Mesenchymal stem cell (in vitro differentiated cells and primary cell): ENCODE measurements around the gene LMBR1.

ENCODE experiments used
- DNase-seq: peaks from one replicate; pipeline ENCODE4 v3.0.0-alpha.2; 2013
- H2AFZ ChIP-seq: one replicate; pipeline ENCODE4 v1.6.1; 2013; ENCODE audit warnings: low read depth, mild to moderate bottlenecking, control low read depth, inconsistent platforms, low read length, moderate library complexity
- H2AK5ac ChIP-seq: 2 replicates; pipeline ENCODE4 v1.6.1; 2013; ENCODE audit warnings: low read length, moderate library complexity, mild to moderate bottlenecking, inconsistent platforms; ENCODE audit not compliant: severe bottlenecking
- H2BK120ac ChIP-seq: one replicate; pipeline ENCODE4 v1.6.1; 2013; ENCODE audit warnings: low read depth, mild to moderate bottlenecking, inconsistent platforms, low read length, moderate library complexity
- H2BK12ac ChIP-seq, 2 experiments: one replicate each; pipeline ENCODE4 v1.6.1; 2013; ENCODE audit warnings: inconsistent platforms in 2 of 2, low read length in 2 of 2, mild to moderate bottlenecking in 2 of 2, moderate library complexity in 2 of 2, control low read depth in 1 of 2
- H2BK15ac ChIP-seq: one replicate; pipeline ENCODE4 v1.6.1; 2013; ENCODE audit warnings: mild to moderate bottlenecking, low read depth, inconsistent platforms; ENCODE audit not compliant: poor library complexity, severe bottlenecking
- H2BK5ac ChIP-seq: 2 replicates; pipeline ENCODE4 v1.6.1; 2013; ENCODE audit warnings: low read depth, mild to moderate bottlenecking, low read length, control low read depth, inconsistent platforms; ENCODE audit not compliant: poor library complexity, severe bottlenecking
- H3K14ac ChIP-seq, 2 experiments: one replicate each; pipeline ENCODE4 v1.6.1; 2013; ENCODE audit warnings: inconsistent platforms in 2 of 2, low read length in 2 of 2, control low read depth in 1 of 2, mild to moderate bottlenecking in 1 of 2, moderate library complexity in 1 of 2
- H3K18ac ChIP-seq, 2 experiments: one replicate each; pipeline ENCODE4 v1.6.1; 2013; ENCODE audit warnings: inconsistent platforms in 2 of 2, low read length in 2 of 2, control low read depth in 1 of 2, low read depth in 1 of 2, mild to moderate bottlenecking in 1 of 2
- H3K23ac ChIP-seq, 2 experiments: one replicate each; pipeline ENCODE4 v1.6.1; 2013; ENCODE audit warnings: inconsistent platforms in 2 of 2, low read length in 2 of 2, mild to moderate bottlenecking in 2 of 2, moderate library complexity in 2 of 2, control low read depth in 1 of 2
- H3K27ac ChIP-seq: 2 replicates; pipeline ENCODE4 v1.5.1; 2013; ENCODE audit warnings: mild to moderate bottlenecking, moderate library complexity, low read length, control low read depth, inconsistent platforms; ENCODE audit not compliant: poor library complexity, severe bottlenecking
- H3K27me3 ChIP-seq, 2 experiments: 2 replicates each; pipeline versions ENCODE4 v1.6.1 to v1.7.0; 2013; ENCODE audit warnings: low read length in 2 of 2, mild to moderate bottlenecking in 2 of 2, moderate library complexity in 2 of 2, control low read depth in 1 of 2, inconsistent platforms in 1 of 2; ENCODE audit not compliant: control insufficient read depth in 1 of 2, insufficient read depth in 1 of 2
- H3K36me3 ChIP-seq, 2 experiments: 2 replicates each; pipeline versions ENCODE4 v1.6.1 to v1.7.0; 2013; ENCODE audit warnings: low read length in 2 of 2, control low read depth in 1 of 2, inconsistent platforms in 1 of 2, low read depth in 1 of 2, mild to moderate bottlenecking in 1 of 2; ENCODE audit not compliant: insufficient read depth in 2 of 2, control insufficient read depth in 1 of 2
- H3K4ac ChIP-seq, 2 experiments: one replicate each; pipeline ENCODE4 v1.6.1; 2013; ENCODE audit warnings: inconsistent platforms in 2 of 2, low read length in 2 of 2, mild to moderate bottlenecking in 2 of 2, moderate library complexity in 2 of 2, control low read depth in 1 of 2, low read depth in 1 of 2
- H3K4me1 ChIP-seq: 2 replicates; pipeline ENCODE4 v1.6.1; 2013; ENCODE audit warnings: low read depth, low read length, control low read depth; ENCODE audit not compliant: control insufficient read depth, insufficient read depth
- H3K4me2 ChIP-seq: 2 replicates; pipeline ENCODE4 v1.6.1; 2013; ENCODE audit warnings: low read length, mild to moderate bottlenecking, inconsistent platforms; ENCODE audit not compliant: poor library complexity, severe bottlenecking
- H3K4me3 ChIP-seq, 2 experiments: 2 replicates each; pipeline versions ENCODE4 v1.5.1 to v1.7.0; 2013; ENCODE audit warnings: low read length in 2 of 2, mild to moderate bottlenecking in 2 of 2, control low read depth in 1 of 2, low read depth in 1 of 2; ENCODE audit not compliant: insufficient read depth in 1 of 2
- H3K79me1 ChIP-seq: replicated peaks from 2 replicates; pipeline ENCODE4 v1.6.1; 2013; ENCODE audit warnings: mild to moderate bottlenecking, control low read depth, low read length, inconsistent platforms; ENCODE audit not compliant: poor library complexity, severe bottlenecking
- H3K9ac ChIP-seq: 2 replicates; pipeline ENCODE4 v1.7.0; 2013; ENCODE audit warnings: mild to moderate bottlenecking, low read length, moderate library complexity
- H3K9me3 ChIP-seq: 2 replicates; pipeline ENCODE4 v1.7.0; 2013; ENCODE audit warnings: mild to moderate bottlenecking, low read length; ENCODE audit not compliant: control insufficient read depth
- H4K8ac ChIP-seq: one replicate; pipeline ENCODE4 v1.6.1; 2013; ENCODE audit warnings: inconsistent platforms, mild to moderate bottlenecking, low read length, moderate library complexity
- H4K91ac ChIP-seq: one replicate; pipeline ENCODE4 v1.6.1; 2013; ENCODE audit warnings: mild to moderate bottlenecking, low read length, inconsistent platforms
- WGBS: methylation state at CpG from one replicate; pipeline ENCODE4 v1.1.7; 2013; ENCODE audit warnings: mixed read lengths; 5-methylcytosine and 5-hydroxymethylcytosine counted together

LMBR1 gene

GRCh38 chr7:156659961-156660360, 233.0 kb downstream of the LMBR1 start:
- Histone ChIP-seq H3K14ac (peak overlapping the region in 1 of 2 experiments; percentile 20), H2AFZ (peak overlapping the region; percentile 42), H3K27ac (no peak overlapping the region), H3K4me3 (no peak overlapping the region), H3K4me2 (no peak overlapping the region), H4K8ac (no peak overlapping the region), H3K4me1 (peaks cover 1% of the 10 kb centered on the region), H2BK15ac (no peak overlapping the region), H3K27me3 (no peaks in the 10 kb centered on the region), H4K91ac (no peak overlapping the region), H2AK5ac (no peak overlapping the region), H2BK120ac (no peak overlapping the region), H3K4ac (no peak overlapping the region), H3K9me3 (no peaks in the 10 kb centered on the region), H2BK12ac (no peak overlapping the region), H3K23ac (no peak overlapping the region), H3K36me3 (no peaks in the 10 kb centered on the region), H3K79me1 (no peaks in the 10 kb centered on the region), H2BK5ac (no peak overlapping the region), H3K9ac (no peak overlapping the region), H3K18ac (no peak overlapping the region)
- no peak for DNase-seq
- 82% methylated on average over 11 of the region's 11 CpGs for WGBS

GRCh38 chr7:156659203-156659602, 233.8 kb downstream of the LMBR1 start:
- Histone ChIP-seq H3K27ac (no peak overlapping the region), H3K4me2 (no peak overlapping the region), H2AK5ac (no peak overlapping the region), H3K23ac (no peak overlapping the region), H3K14ac (no peak overlapping the region), H3K4ac (no peak overlapping the region), H2BK12ac (no peak overlapping the region), H3K27me3 (no peaks in the 10 kb centered on the region), H3K9me3 (no peaks in the 10 kb centered on the region), H3K4me3 (no peak overlapping the region), H3K79me1 (no peaks in the 10 kb centered on the region), H3K18ac (no peak overlapping the region), H4K8ac (no peak overlapping the region), H2AFZ (no peak overlapping the region), H3K4me1 (peaks cover 1% of the 10 kb centered on the region), H4K91ac (no peak overlapping the region), H3K9ac (no peak overlapping the region), H2BK15ac (no peak overlapping the region), H2BK5ac (no peak overlapping the region), H2BK120ac (no peak overlapping the region), H3K36me3 (no peaks in the 10 kb centered on the region)
- 100% methylated on average over 2 of the region's 6 CpGs for WGBS
- no peak for DNase-seq

- no peak overlapping the region for H4K8ac ChIP-seq
- H3K79me1 ChIP-seq = no peaks in the 10 kb centered on the region
- no peak overlapping the region for H3K4me2 ChIP-seq
- 96% methylated on average over 3 of the region's 4 CpGs for WGBS
- no peaks in the 10 kb centered on the region for H3K27me3 ChIP-seq
- DNase-seq = no peak
- H3K9me3 ChIP-seq = no peaks in the 10 kb centered on the region
- H2AK5ac ChIP-seq = no peak overlapping the region
- no peak overlapping the region for H3K4ac ChIP-seq
- H2BK5ac ChIP-seq = no peak overlapping the region
- no peak overlapping the region for H2BK15ac ChIP-seq
- H2AFZ ChIP-seq = no peak overlapping the region
- no peak overlapping the region for H3K9ac ChIP-seq
- H2BK12ac ChIP-seq = no peak overlapping the region
- H2BK120ac ChIP-seq = no peak overlapping the region
- H3K14ac ChIP-seq = no peak overlapping the region
- no peak overlapping the region for H3K4me3 ChIP-seq
- H3K4me1 ChIP-seq = peaks cover 1% of the 10 kb centered on the region
- no peak overlapping the region for H3K27ac ChIP-seq
- no peak overlapping the region for H3K18ac ChIP-seq
- no peak overlapping the region for H4K91ac ChIP-seq
- H3K23ac ChIP-seq = no peak overlapping the region
- H3K36me3 ChIP-seq = no peaks in the 10 kb centered on the region
These were observed 235.3 kb downstream of the LMBR1 start for GRCh38 chr7:156657681-156658080.

GRCh38 chr7:156656598-156656997, 236.4 kb downstream of the LMBR1 start:
- H2BK12ac ChIP-seq = no peak overlapping the region
- no peak overlapping the region for H4K8ac ChIP-seq
- H3K4ac ChIP-seq = no peak overlapping the region
- no peaks in the 10 kb centered on the region for H3K27me3 ChIP-seq
- no peak overlapping the region for H3K9ac ChIP-seq
- H3K14ac ChIP-seq = no peak overlapping the region
- no peak overlapping the region for H2BK120ac ChIP-seq
- H2AFZ ChIP-seq = no peak overlapping the region
- no peaks in the 10 kb centered on the region for H3K36me3 ChIP-seq
- 71% methylated on average over 5 of the region's 7 CpGs for whole genome bisulfite sequencing
- H2BK15ac ChIP-seq = no peak overlapping the region
- H3K4me3 ChIP-seq = no peak overlapping the region
- H4K91ac ChIP-seq = no peak overlapping the region
- no peak overlapping the region for H2BK5ac ChIP-seq
- DNase-seq = no peak
- no peaks in the 10 kb centered on the region for H3K9me3 ChIP-seq
- H3K23ac ChIP-seq = no peak overlapping the region
- no peak overlapping the region for H3K27ac ChIP-seq
- peaks cover 2% of the 10 kb centered on the region for H3K4me1 ChIP-seq
- H3K79me1 ChIP-seq = no peaks in the 10 kb centered on the region
- no peak overlapping the region for H3K4me2 ChIP-seq
- no peak overlapping the region for H3K18ac ChIP-seq
- no peak overlapping the region for H2AK5ac ChIP-seq
